ENCODE results near the gene AOAH.

DNA sequence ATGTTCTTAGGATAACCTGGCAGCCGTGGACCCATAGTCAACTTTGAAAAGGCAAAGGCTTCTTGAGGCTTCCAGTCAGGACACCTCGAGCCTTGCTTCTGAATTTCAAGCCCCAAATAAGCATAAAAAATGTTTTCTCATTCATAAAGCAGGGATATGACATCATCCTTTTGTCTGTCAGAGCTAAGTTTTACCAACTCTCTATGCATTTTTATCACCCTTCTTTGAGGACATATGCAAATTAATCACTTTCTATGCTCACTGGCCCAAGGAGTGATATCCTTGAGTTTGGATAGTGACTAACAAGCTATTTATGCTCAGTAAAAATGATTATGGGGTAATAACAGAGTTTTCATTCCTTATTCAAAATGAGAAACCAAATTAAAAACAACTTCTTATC lies 175.3 kb downstream of the AOAH start:
- TF ChIP-seq EZH2phosphoT487 (IDR thresholded peaks at IDR 0.05) (no peak), EZH2 (IDR thresholded peaks at IDR 0.05) (no peak)
- TF ChIP-seq, protein P1, sequence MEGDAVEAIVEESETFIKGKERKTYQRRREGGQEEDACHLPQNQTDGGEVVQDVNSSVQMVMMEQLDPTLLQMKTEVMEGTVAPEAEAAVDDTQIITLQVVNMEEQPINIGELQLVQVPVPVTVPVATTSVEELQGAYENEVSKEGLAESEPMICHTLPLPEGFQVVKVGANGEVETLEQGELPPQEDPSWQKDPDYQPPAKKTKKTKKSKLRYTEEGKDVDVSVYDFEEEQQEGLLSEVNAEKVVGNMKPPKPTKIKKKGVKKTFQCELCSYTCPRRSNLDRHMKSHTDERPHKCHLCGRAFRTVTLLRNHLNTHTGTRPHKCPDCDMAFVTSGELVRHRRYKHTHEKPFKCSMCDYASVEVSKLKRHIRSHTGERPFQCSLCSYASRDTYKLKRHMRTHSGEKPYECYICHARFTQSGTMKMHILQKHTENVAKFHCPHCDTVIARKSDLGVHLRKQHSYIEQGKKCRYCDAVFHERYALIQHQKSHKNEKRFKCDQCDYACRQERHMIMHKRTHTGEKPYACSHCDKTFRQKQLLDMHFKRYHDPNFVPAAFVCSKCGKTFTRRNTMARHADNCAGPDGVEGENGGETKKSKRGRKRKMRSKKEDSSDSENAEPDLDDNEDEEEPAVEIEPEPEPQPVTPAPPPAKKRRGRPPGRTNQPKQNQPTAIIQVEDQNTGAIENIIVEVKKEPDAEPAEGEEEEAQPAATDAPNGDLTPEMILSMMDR (IDR thresholded peaks at IDR 0.05), result no peak

Measured in neural progenitor cell (in vitro differentiated cells).